GOT3 (cell line): ENCODE measurements around the gene BCL2L13.

Source experiments
- DNase-seq: peaks from one replicate; lab custom pipeline; 2025; ENCODE audit warnings: mixed read lengths; lab: John Stamatoyannopoulos, UW

BCL2L13 gene

DNA sequence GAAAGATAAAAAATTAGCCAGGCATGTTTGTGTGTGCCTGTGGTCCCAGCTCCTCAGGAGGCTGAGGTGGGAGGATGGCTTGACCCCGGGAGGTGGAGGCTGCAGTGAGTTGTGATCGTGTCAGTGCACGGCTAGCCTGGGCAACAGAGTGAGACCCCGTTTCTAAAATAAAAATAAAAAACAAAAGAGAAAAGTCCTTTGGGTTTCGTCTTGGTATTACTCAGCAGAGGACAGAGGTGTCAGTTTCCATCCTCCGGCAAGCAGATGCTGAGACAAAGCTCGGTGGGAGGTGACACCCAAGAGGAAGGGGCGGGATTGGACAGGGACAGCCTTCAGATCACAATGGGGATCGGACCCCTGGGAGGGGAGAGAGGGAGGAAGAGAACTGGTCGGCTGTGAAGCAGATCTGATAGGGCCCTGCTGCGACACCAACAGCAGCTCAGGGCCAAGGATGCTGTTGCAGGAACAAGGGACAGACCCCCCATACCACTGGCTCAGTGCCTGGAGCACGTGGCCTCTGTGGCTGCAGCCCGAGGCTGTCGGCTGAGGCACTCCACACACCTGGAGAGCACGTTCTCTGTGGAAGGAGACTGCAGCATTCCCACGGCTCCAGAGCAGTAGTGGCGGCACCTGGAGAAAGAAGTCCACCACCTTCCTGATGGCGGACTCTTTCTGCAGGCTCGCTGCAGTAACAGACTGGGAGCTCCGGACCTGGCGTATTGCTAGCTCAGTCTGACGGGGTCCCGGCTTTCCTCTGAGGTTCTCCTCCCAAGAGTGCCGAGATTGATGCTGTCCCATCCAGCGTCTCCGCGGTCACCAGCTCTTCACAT is 140.9 kb downstream of the BCL2L13 start:
- DNase-seq, result no peak

- DNase-seq, result no peak
These were observed 141.7 kb downstream of the BCL2L13 start for GRCh38 chr22:17780116-17780740.
